ENCODE data around the gene ABCB8.

DNA sequence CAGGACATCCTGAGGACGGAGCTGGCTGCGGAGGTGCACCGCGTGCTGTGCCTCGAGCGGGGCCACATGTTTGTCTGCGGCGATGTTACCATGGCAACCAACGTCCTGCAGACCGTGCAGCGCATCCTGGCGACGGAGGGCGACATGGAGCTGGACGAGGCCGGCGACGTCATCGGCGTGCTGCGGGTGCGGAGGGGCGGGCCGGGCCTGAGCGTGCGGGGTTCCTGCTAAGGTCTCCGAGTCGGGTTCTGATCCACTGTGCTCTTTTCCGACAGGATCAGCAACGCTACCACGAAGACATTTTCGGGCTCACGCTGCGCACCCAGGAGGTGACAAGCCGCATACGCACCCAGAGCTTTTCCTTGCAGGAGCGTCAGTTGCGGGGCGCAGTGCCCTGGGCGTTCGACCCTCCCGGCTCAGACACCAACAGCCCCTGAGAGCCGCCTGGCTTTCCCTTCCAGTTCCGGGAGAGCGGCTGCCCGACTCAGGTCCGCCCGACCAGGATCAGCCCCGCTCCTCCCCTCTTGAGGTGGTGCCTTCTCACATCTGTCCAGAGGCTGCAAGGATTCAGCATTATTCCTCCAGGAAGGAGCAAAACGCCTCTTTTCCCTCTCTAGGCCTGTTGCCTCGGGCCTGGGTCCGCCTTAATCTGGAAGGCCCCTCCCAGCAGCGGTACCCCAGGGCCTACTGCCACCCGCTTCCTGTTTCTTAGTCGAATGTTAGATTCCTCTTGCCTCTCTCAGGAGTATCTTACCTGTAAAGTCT is 14.3 kb upstream of the ABCB8 start:
- TF ChIP-seq, protein P1, sequence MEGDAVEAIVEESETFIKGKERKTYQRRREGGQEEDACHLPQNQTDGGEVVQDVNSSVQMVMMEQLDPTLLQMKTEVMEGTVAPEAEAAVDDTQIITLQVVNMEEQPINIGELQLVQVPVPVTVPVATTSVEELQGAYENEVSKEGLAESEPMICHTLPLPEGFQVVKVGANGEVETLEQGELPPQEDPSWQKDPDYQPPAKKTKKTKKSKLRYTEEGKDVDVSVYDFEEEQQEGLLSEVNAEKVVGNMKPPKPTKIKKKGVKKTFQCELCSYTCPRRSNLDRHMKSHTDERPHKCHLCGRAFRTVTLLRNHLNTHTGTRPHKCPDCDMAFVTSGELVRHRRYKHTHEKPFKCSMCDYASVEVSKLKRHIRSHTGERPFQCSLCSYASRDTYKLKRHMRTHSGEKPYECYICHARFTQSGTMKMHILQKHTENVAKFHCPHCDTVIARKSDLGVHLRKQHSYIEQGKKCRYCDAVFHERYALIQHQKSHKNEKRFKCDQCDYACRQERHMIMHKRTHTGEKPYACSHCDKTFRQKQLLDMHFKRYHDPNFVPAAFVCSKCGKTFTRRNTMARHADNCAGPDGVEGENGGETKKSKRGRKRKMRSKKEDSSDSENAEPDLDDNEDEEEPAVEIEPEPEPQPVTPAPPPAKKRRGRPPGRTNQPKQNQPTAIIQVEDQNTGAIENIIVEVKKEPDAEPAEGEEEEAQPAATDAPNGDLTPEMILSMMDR (conservative IDR thresholded peaks at IDR 0.05; ENCODE audit: low read length) = no peak
- no peak for TF ChIP-seq EZH2phosphoT487 (IDR thresholded peaks at IDR 0.05; ENCODE audit: borderline replicate concordance)
